Heart left ventricle (tissue), 13 donors: ENCODE results near the gene PACSIN2.

Experiments
- CTCF ChIP-seq, 12 donors: fragments of 200-600 bp; sonication (generic) in 4 of 12; IDR thresholded peaks; one replicate each; pipeline versions ENCODE4 v1.5.0 to v1.8.0; 2018 to 2022; ENCODE audit warnings: antibody characterized with exemption in 12 of 12, mild to moderate bottlenecking in 5 of 12
- POLR2A ChIP-seq, 2 donors: fragments of 450-650 bp; IDR thresholded peaks; one replicate each; pipeline ENCODE4 v1.6.1; 2017; ENCODE audit warnings: antibody characterized with exemption in 2 of 2, mild to moderate bottlenecking in 2 of 2, moderate library complexity in 2 of 2
- donor health status: ischemic (EF 13 %, LVEDD 7.1; RV severe dilation, severe dysfunction).
- donor health status: DM: no; HTN: yes; CAD: no.
- donor health status: DM: no; HTN: no; CAD: no.
- donor health status: ischemic (EF 25% LVEDD 6.9; RV normal size, moderate dysfunction).
- donor health status: ischemic (EF 25% LVEDD 5.7; RV mildly dilated, moderate dysfunction).
- donor health status: ischemic (EF 35%, LVEDD 5.7; RV mildly dilated, moderate dysfunction).
- donor health status: nonischemic (EF 11% LVEDD 7.7; RV severe dilation, severe dysfunction).
- donor health status: DM: yes; HTN: yes; CAD: no.
- donor health status: PGD.
- donor health status: ischemic (EF 29% LVEDD 5.4; RV normal size, mild dysfunction).
- donor health status: nonischemic (EF 23%, LVEDD 6.1; RV moderate dilation, normal function).

- TF ChIP-seq POLR2A (IDR thresholded peaks at IDR 0.05), result no peak
- TF ChIP-seq CTCF (IDR thresholded peaks at IDR 0.05), result no peak
Observed at GRCh38 chr22:42848941-42849550, 165.9 kb downstream of the PACSIN2 start.
